H9 (cell line): Measurements from ENCODE around the gene MYOM1. TPM values are rescaled to one million over a fixed set of nuclear protein-coding genes. Genes with fewer than 3 reads are reported as not detected.

Source experiments
- DNase-seq: peaks from one replicate; pipeline ENCODE4 v3.0.0-alpha.2; 2017
- H2AFZ ChIP-seq: one replicate; pipeline ENCODE4 v1.6.1; 2013; ENCODE audit warnings: mild to moderate bottlenecking, low read length, control low read depth, moderate library complexity
- H2AK5ac ChIP-seq: 2 replicates; pipeline ENCODE4 v1.6.1; 2013; ENCODE audit warnings: low read length, control low read depth, mixed read lengths; ENCODE audit not compliant: insufficient read length
- H2BK120ac ChIP-seq: one replicate; pipeline ENCODE4 v1.6.1; 2013; ENCODE audit warnings: low read depth, mild to moderate bottlenecking, low read length, control low read depth, inconsistent platforms; ENCODE audit not compliant: poor library complexity, severe bottlenecking
- H2BK12ac ChIP-seq: 2 replicates; pipeline ENCODE4 v1.6.1; 2013; ENCODE audit warnings: low read length, control low read depth, mixed read lengths, low read depth; ENCODE audit not compliant: insufficient read length
- H2BK15ac ChIP-seq: 2 replicates; pipeline ENCODE4 v1.6.1; 2013; ENCODE audit warnings: low read depth, low read length, control low read depth
- H2BK20ac ChIP-seq: one replicate; pipeline ENCODE4 v1.6.1; 2013; ENCODE audit warnings: low read depth, mild to moderate bottlenecking, low read length, control low read depth, inconsistent platforms; ENCODE audit not compliant: poor library complexity, severe bottlenecking
- H2BK5ac ChIP-seq: 2 replicates; pipeline ENCODE4 v1.6.1; 2013; ENCODE audit warnings: low read length, control low read depth, mixed read lengths; ENCODE audit not compliant: insufficient read length
- H3K14ac ChIP-seq: 2 replicates; pipeline ENCODE4 v1.6.1; 2013; ENCODE audit warnings: low read length, control low read depth; ENCODE audit not compliant: insufficient read depth
- H3K18ac ChIP-seq: 2 replicates; pipeline ENCODE4 v1.6.1; 2013; ENCODE audit warnings: low read depth, mild to moderate bottlenecking, mixed read lengths, low read length, control low read depth; ENCODE audit not compliant: insufficient read length
- H3K23ac ChIP-seq: 2 replicates; pipeline ENCODE4 v1.6.1; 2013; ENCODE audit warnings: low read length, control low read depth, mixed read lengths, low read depth; ENCODE audit not compliant: insufficient read length
- H3K23me2 ChIP-seq: 2 replicates; pipeline ENCODE4 v1.6.1; 2013; ENCODE audit warnings: low read depth, mild to moderate bottlenecking, mixed read lengths, low read length, control low read depth; ENCODE audit not compliant: insufficient read length, poor library complexity, severe bottlenecking
- H3K27ac ChIP-seq: 2 replicates; pipeline ENCODE4 v1.5.1; 2013; ENCODE audit warnings: low read length, control low read depth, mixed read lengths, low read depth; ENCODE audit not compliant: insufficient read length
- H3K27me3 ChIP-seq: 2 replicates; pipeline ENCODE4 v1.6.1; 2013; ENCODE audit warnings: low read length, control low read depth, inconsistent platforms; ENCODE audit not compliant: insufficient read depth
- H3K4ac ChIP-seq: 2 replicates; pipeline ENCODE4 v1.6.1; 2013; ENCODE audit warnings: low read depth, mild to moderate bottlenecking, control low read depth, inconsistent platforms, low read length, moderate library complexity
- H3K4me1 ChIP-seq: 2 replicates; pipeline ENCODE4 v1.6.1; 2013; ENCODE audit warnings: low read length, control low read depth, inconsistent platforms; ENCODE audit not compliant: insufficient read depth
- H3K4me2 ChIP-seq: 2 replicates; pipeline ENCODE4 v1.6.1; 2013; ENCODE audit warnings: low read length, control low read depth, mixed read lengths; ENCODE audit not compliant: insufficient read length, insufficient read depth
- H3K56ac ChIP-seq: 2 replicates; pipeline ENCODE4 v1.6.1; 2013; ENCODE audit warnings: low read depth, mild to moderate bottlenecking, mixed read lengths, low read length, control low read depth; ENCODE audit not compliant: insufficient read length
- H3K79me1 ChIP-seq: 2 replicates; pipeline ENCODE4 v1.6.1; 2013; ENCODE audit warnings: low read depth, mild to moderate bottlenecking, moderate library complexity, low read length, control low read depth, inconsistent platforms; ENCODE audit not compliant: insufficient read depth, poor library complexity, severe bottlenecking
- H3K79me2 ChIP-seq: 2 replicates; pipeline ENCODE4 v1.6.1; 2013; ENCODE audit warnings: low read length, control low read depth, inconsistent platforms; ENCODE audit not compliant: insufficient read depth
- H3K9ac ChIP-seq: 2 replicates; pipeline ENCODE4 v1.6.1; 2013; ENCODE audit warnings: low read length, control low read depth, mixed read lengths; ENCODE audit not compliant: insufficient read length; ENCODE audit errors: extremely low read depth
- H3K9me3 ChIP-seq: one replicate; pipeline ENCODE4 v1.6.1; 2013; ENCODE audit warnings: low read depth, low read length, inconsistent platforms; ENCODE audit not compliant: control insufficient read depth
- H3T11ph ChIP-seq: one replicate; pipeline ENCODE4 v1.6.1; 2013; ENCODE audit warnings: mild to moderate bottlenecking, low read length, control low read depth, inconsistent platforms
- H4K20me1 ChIP-seq: one replicate; pipeline ENCODE4 v1.6.1; 2013; ENCODE audit not compliant: control insufficient read depth, insufficient read length, insufficient read depth
- H4K5ac ChIP-seq: 2 replicates; pipeline ENCODE4 v1.6.1; 2013; ENCODE audit warnings: low read depth, mild to moderate bottlenecking, mixed read lengths, low read length, control low read depth; ENCODE audit not compliant: insufficient read length
- H4K8ac ChIP-seq: replicated peaks from 2 replicates; pipeline ENCODE4 v1.6.1; 2013; ENCODE audit warnings: low read length, control low read depth, mixed read lengths, low read depth; ENCODE audit not compliant: insufficient read length
- H4K91ac ChIP-seq: 2 replicates; pipeline ENCODE4 v1.6.1; 2013; ENCODE audit warnings: low read depth, mild to moderate bottlenecking, moderate library complexity, mixed read lengths, low read length, control low read depth; ENCODE audit not compliant: insufficient read length
- H3K27ac Mint-ChIP-seq, 3 experiments: 2 replicates in 2 of 3; 3 replicates in 1 of 3; pipeline ENCODE4 v1.8.0; 2020 to 2021; ENCODE audit warnings: mixed read lengths in 3 of 3, mild to moderate bottlenecking in 1 of 3, moderate library complexity in 1 of 3
- H3K27me3 Mint-ChIP-seq: 2 replicates; pipeline ENCODE4 v1.8.0; 2021; ENCODE audit warnings: low read depth, mild to moderate bottlenecking, moderate library complexity, mixed read lengths
- H3K36me3 Mint-ChIP-seq, 3 experiments: 2 replicates in 2 of 3; 3 replicates in 1 of 3; pipeline ENCODE4 v1.8.0; 2020 to 2021; ENCODE audit warnings: low read depth in 3 of 3, mixed read lengths in 3 of 3; ENCODE audit not compliant: insufficient read depth in 1 of 3
- H3K4me1 Mint-ChIP-seq, 2 experiments: 2 replicates each; pipeline ENCODE4 v1.8.0; 2020; ENCODE audit warnings: mixed read lengths in 2 of 2
- H3K4me3 Mint-ChIP-seq, 2 experiments: 2 replicates in 1 of 2; 3 replicates in 1 of 2; pipeline ENCODE4 v1.8.0; 2020 to 2021; ENCODE audit warnings: mild to moderate bottlenecking in 2 of 2, mixed read lengths in 2 of 2, moderate library complexity in 1 of 2
- H3K9me3 Mint-ChIP-seq, 2 experiments: 2 replicates in 1 of 2; 3 replicates in 1 of 2; pipeline ENCODE4 v1.8.0; 2020; ENCODE audit warnings: mild to moderate bottlenecking in 2 of 2, mixed read lengths in 2 of 2, moderate library complexity in 1 of 2
- WGBS: extraction: QIAGEN DNeasy Blood & Tissue Kit; methylation state at CpG from one replicate; pipeline ENCODE4 v1.1.7; 2013; ENCODE audit warnings: missing lambda C conversion rate, low lambda C conversion rate, mixed read lengths; ENCODE audit not compliant: insufficient read length; ENCODE audit errors: extremely low coverage; 5-methylcytosine and 5-hydroxymethylcytosine counted together
- total RNA-seq: library from RNA; stranded (reverse); gene quantifications from 2 replicates; pipeline ENCODE4 v1.2.1, GENCODE V29; 2021
- TF ChIP-seq, protein P1 (sequence below): fragments of 200-600 bp; sonication (generic); conservative IDR thresholded peaks from 3 replicates; pipeline ENCODE4 v1.8.0; 2021; ENCODE audit warnings: antibody characterized with exemption, mild to moderate bottlenecking

MYOM1 gene
- total RNA-seq, 1 experiment from 2014 or later = 0.17 TPM

DNA sequence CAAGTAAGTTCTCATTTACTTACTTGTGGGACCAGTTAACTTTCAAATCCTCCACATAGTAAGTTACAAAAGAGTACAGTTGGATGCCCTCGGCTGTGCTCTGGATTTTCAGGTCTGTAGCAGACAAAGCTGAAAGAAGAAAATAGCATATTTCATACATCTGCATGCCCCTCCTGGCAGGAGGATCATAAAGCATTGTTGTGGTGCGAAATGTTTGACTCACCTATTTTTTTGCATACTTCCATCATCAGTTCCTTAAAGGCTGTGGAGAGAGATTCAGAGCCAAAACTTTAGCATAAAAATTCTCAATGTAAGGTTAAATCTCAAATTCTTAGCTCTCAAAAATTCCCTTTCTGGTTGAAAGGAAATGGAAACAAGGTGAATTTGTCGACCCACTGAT is 136.0 kb downstream of the MYOM1 start:
- H2BK5ac ChIP-seq = no peak overlapping the region
- H3K79me2 ChIP-seq = no peaks in the 10 kb centered on the region
- no peak overlapping the region for H3K18ac ChIP-seq
- H3K4me1 Mint-ChIP-seq = peaks cover 26 to 32% of the 10 kb centered on the region in 2 experiments
- no peaks in the 10 kb centered on the region for H3K23me2 ChIP-seq
- H3K27ac ChIP-seq = no peak overlapping the region
- no peak overlapping the region for H2AK5ac ChIP-seq
- H3K23ac ChIP-seq = no peak overlapping the region
- H2BK120ac ChIP-seq = no peak overlapping the region
- no peak for DNase-seq
- H4K8ac ChIP-seq = no peak overlapping the region
- no peak overlapping the region for H3K4me3 Mint-ChIP-seq
- H3K79me1 ChIP-seq = no peaks in the 10 kb centered on the region
- no peaks in the 10 kb centered on the region for H3K9me3 ChIP-seq
- H3K56ac ChIP-seq = no peak overlapping the region
- peaks cover 5% of the 10 kb centered on the region; the same call in 1 of the 2 replicates for H3K4me1 ChIP-seq
- H3T11ph ChIP-seq = peak overlapping the region; percentile 26
- no peaks in the 10 kb centered on the region for H3K36me3 Mint-ChIP-seq
- H3K4me2 ChIP-seq = no peak overlapping the region
- no peaks in the 10 kb centered on the region for H3K27me3 Mint-ChIP-seq
- H3K9me3 Mint-ChIP-seq = no peaks in the 10 kb centered on the region
- peak overlapping the region in 1 of 3 experiments; percentile 46; a peak in 1 of 7 replicates for H3K27ac Mint-ChIP-seq
- H2BK12ac ChIP-seq = no peak overlapping the region
- H2BK20ac ChIP-seq = no peak overlapping the region
- H3K9ac ChIP-seq = no peak overlapping the region
- H2BK15ac ChIP-seq = no peak overlapping the region
- no peaks in the 10 kb centered on the region for H3K27me3 ChIP-seq
- H2AFZ ChIP-seq = no peak overlapping the region
- no CpG with 5 or more reads among the region's 3 CpGs for WGBS
- H4K91ac ChIP-seq = no peak overlapping the region
- H3K14ac ChIP-seq = no peak overlapping the region
- no peak overlapping the region for H4K5ac ChIP-seq
- no peak overlapping the region for H3K4ac ChIP-seq
- TF ChIP-seq, protein P1, sequence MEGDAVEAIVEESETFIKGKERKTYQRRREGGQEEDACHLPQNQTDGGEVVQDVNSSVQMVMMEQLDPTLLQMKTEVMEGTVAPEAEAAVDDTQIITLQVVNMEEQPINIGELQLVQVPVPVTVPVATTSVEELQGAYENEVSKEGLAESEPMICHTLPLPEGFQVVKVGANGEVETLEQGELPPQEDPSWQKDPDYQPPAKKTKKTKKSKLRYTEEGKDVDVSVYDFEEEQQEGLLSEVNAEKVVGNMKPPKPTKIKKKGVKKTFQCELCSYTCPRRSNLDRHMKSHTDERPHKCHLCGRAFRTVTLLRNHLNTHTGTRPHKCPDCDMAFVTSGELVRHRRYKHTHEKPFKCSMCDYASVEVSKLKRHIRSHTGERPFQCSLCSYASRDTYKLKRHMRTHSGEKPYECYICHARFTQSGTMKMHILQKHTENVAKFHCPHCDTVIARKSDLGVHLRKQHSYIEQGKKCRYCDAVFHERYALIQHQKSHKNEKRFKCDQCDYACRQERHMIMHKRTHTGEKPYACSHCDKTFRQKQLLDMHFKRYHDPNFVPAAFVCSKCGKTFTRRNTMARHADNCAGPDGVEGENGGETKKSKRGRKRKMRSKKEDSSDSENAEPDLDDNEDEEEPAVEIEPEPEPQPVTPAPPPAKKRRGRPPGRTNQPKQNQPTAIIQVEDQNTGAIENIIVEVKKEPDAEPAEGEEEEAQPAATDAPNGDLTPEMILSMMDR = no peak
- no peaks in the 10 kb centered on the region for H4K20me1 ChIP-seq
